ENCODE results near the gene IPPK. TPM values are rescaled to one million over a fixed set of nuclear protein-coding genes. Genes with fewer than 3 reads are reported as not detected.

Gene IPPK
- total RNA-seq, 4 donors from 2014 or later: 7.2 to 14.1 (median 8.9) TPM

GRCh38 chr9:92650296-92650695 lies 19.6 kb downstream of the IPPK start:
- no peak overlapping the region for H3K4me3 ChIP-seq
- no peak for ATAC-seq
- no peaks in the 10 kb centered on the region for H3K27me3 ChIP-seq
- H3K9me3 ChIP-seq: peaks cover 0 to 8% (median 0%) of the 10 kb centered on the region in 3 donors
- WGBS, 2 donors (ENCODE audit: low coverage in 1 of 2): 94 to 100% methylated on average over 6 of the region's 6 CpGs
- peaks cover 0 to 40% (median 3%) of the 10 kb centered on the region in 3 donors for H3K4me1 ChIP-seq
- peaks cover 0 to 76% of the 10 kb centered on the region in 2 donors for H3K36me3 ChIP-seq
- no peak for TF ChIP-seq EP300 (IDR thresholded peaks at IDR 0.05)
- TF ChIP-seq, protein P1, sequence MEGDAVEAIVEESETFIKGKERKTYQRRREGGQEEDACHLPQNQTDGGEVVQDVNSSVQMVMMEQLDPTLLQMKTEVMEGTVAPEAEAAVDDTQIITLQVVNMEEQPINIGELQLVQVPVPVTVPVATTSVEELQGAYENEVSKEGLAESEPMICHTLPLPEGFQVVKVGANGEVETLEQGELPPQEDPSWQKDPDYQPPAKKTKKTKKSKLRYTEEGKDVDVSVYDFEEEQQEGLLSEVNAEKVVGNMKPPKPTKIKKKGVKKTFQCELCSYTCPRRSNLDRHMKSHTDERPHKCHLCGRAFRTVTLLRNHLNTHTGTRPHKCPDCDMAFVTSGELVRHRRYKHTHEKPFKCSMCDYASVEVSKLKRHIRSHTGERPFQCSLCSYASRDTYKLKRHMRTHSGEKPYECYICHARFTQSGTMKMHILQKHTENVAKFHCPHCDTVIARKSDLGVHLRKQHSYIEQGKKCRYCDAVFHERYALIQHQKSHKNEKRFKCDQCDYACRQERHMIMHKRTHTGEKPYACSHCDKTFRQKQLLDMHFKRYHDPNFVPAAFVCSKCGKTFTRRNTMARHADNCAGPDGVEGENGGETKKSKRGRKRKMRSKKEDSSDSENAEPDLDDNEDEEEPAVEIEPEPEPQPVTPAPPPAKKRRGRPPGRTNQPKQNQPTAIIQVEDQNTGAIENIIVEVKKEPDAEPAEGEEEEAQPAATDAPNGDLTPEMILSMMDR (IDR thresholded peaks at IDR 0.05): no peak
- no peak for TF ChIP-seq POLR2AphosphoS5 (IDR thresholded peaks at IDR 0.05)
- no peak for TF ChIP-seq POLR2A (IDR thresholded peaks at IDR 0.05)
- peak overlapping the region in 3 of 4 donors; percentile 41 to 58 (median 46) for H3K27ac ChIP-seq

DNA sequence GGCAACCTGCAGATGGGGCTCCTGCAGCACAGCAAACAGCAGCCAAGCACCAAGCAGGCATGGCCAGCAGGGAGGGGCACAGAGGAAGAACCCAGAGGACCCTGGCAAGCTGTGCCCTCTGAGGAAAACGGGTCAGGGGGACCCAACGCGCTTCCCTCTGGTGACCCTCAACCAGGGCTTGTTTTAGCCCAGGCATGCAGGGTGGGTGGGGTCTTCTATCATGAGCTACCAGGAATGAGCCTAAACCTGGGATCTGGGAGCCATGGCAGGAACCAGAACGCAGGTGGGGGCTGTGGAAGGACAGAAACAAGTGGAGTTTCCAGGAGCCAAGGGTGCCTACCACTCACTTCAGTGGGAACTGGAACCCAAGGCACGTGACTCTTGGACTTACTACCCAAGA lies 20.9 kb downstream of the IPPK start:
- H3K4me1 ChIP-seq: peaks cover 0 to 31% (median 0%) of the 10 kb centered on the region in 3 donors
- no peak overlapping the region for H3K4me3 ChIP-seq
- H3K36me3 ChIP-seq: peaks cover 0 to 76% of the 10 kb centered on the region in 2 donors
- WGBS, 2 donors (ENCODE audit: low coverage in 1 of 2): 97 to 100% methylated on average over 1 to 5 of the region's 5 CpGs
- H3K27ac ChIP-seq: no peak overlapping the region
- no peak for TF ChIP-seq EP300 (IDR thresholded peaks at IDR 0.05)
- no peak for TF ChIP-seq POLR2A (IDR thresholded peaks at IDR 0.05)
- TF ChIP-seq POLR2AphosphoS5 (IDR thresholded peaks at IDR 0.05): no peak
- TF ChIP-seq, protein P1 (IDR thresholded peaks at IDR 0.05): no peak
- no peak for ATAC-seq
- H3K27me3 ChIP-seq: no peaks in the 10 kb centered on the region
- H3K9me3 ChIP-seq: peaks cover 0 to 11% (median 0%) of the 10 kb centered on the region in 3 donors

DNA sequence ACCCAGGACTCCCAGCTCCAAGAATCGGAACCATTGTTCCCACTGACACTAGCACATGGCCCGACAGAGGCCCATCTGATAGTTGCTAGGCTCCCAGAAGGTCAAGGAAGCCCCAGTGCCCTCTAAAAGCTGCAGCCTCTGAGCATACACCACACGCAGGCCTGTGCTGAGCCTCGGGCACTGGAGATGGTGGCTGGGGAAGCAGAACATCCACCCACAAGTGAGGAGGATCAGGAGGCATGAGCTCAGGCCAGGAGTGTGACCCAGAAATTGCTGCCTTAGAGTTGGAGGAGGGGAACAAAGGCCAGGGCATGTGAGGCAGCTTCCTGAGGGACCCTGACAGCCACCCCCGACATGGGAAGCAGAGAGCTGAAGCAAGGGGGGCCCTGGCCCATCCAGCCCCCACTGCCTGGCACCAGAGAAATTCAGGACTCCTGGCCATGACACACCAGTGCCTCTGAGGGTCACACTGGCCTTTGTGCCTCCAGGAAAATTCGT lies 21.4 kb downstream of the IPPK start:
- Histone ChIP-seq H3K27ac (no peak overlapping the region), H3K4me3 (no peak overlapping the region), H3K36me3 (peaks cover 0 to 80% of the 10 kb centered on the region in 2 donors), H3K27me3 (no peaks in the 10 kb centered on the region), H3K4me1 (peaks cover 0 to 26% (median 0%) of the 10 kb centered on the region in 3 donors), H3K9me3 (peaks cover 0 to 11% (median 0%) of the 10 kb centered on the region in 3 donors)
- no peak for ATAC-seq
- WGBS, 2 donors (ENCODE audit: low coverage in 1 of 2): 80 to 100% methylated on average over 1 of the region's 6 CpGs
- no peak for TF ChIP-seq EP300 (IDR thresholded peaks at IDR 0.05)
- TF ChIP-seq POLR2A (IDR thresholded peaks at IDR 0.05): no peak
- TF ChIP-seq, protein P1 (IDR thresholded peaks at IDR 0.05): no peak
- no peak for TF ChIP-seq POLR2AphosphoS5 (IDR thresholded peaks at IDR 0.05)

- peaks cover 0 to 87% of the 10 kb centered on the region in 2 donors for H3K36me3 ChIP-seq
- ATAC-seq: no peak
These were observed 22.1 kb downstream of the IPPK start for GRCh38 chr9:92647671-92648473.

More at GRCh38 chr9:92647671-92648473, 22.1 kb downstream of the IPPK start:
- H3K4me1 ChIP-seq: peaks cover 0 to 20% (median 0%) of the 10 kb centered on the region in 3 donors
- H3K27me3 ChIP-seq: no peaks in the 10 kb centered on the region
- peaks cover 0 to 11% (median 0%) of the 10 kb centered on the region in 3 donors for H3K9me3 ChIP-seq
- no peak overlapping the region for H3K4me3 ChIP-seq
- TF ChIP-seq POLR2A (IDR thresholded peaks at IDR 0.05) (no peak), POLR2AphosphoS5 (IDR thresholded peaks at IDR 0.05) (no peak), EP300 (IDR thresholded peaks at IDR 0.05) (no peak)
- TF ChIP-seq, protein P1 (IDR thresholded peaks at IDR 0.05): no peak
- 79 to 86% methylated on average over 8 to 10 of the region's 11 CpGs for WGBS, 2 donors (ENCODE audit: low coverage in 1 of 2)
- no peak overlapping the region for H3K27ac ChIP-seq

Measured in gastroesophageal sphincter (tissue), 4 donors.